Mucosa of descending colon (tissue), 3 donors: ENCODE results near the gene PLAA. TPM values are rescaled to one million over a fixed set of nuclear protein-coding genes. Genes with fewer than 3 reads are reported as not detected.
"Not testable (repeated sequence)": the region's sequence is repeated elsewhere in the genome, so short reads cannot be mapped to it uniquely, and the experiment has no call there.

Source experiments
- ATAC-seq: fragments of 200-7000 bp; cut with Tn5 transposase; one replicate; pipeline ENCODE4 v1.9.1; 2020; ENCODE audit warnings: mild to moderate bottlenecking, moderate library complexity
- DNase-seq, 3 donors: peaks; one replicate each; pipeline ENCODE4 v3.0.0-alpha.2; 2020
- H3K36me3 ChIP-seq: fragments of 200-600 bp; one replicate; pipeline ENCODE4 v1.8.0; 2021; ENCODE audit warnings: low read depth, mild to moderate bottlenecking
- H3K4me1 ChIP-seq: fragments of 200-600 bp; one replicate; pipeline ENCODE4 v1.8.0; 2021; ENCODE audit warnings: low read depth, mild to moderate bottlenecking
- H3K4me3 ChIP-seq: fragments of 200-600 bp; one replicate; pipeline ENCODE4 v1.8.0; 2021; ENCODE audit warnings: mild to moderate bottlenecking
- H3K9me3 ChIP-seq: fragments of 200-600 bp; one replicate; pipeline ENCODE4 v1.8.0; 2021; ENCODE audit warnings: mild to moderate bottlenecking
- CTCF ChIP-seq: fragments of 200-600 bp; IDR thresholded peaks from one replicate; pipeline ENCODE4 v1.8.0; 2022; ENCODE audit warnings: antibody characterized with exemption, mild to moderate bottlenecking
- intact Hi-C, 2 donors: fragments of 100-400 bp; cut with DNase I in 1 of 2; cut with micrococcal nuclease in 1 of 2; formaldehyde crosslinking; loops; one replicate each; pipeline versions ENCODE4 v1.11.0 to v1.11.1; 2022; cut with DNase I, micrococcal nuclease
- total RNA-seq, 3 donors: library from RNA; stranded (reverse); fragmentation: NEBNext Ultra II Directional in 2 of 3; extraction: Animal tissue kit (Norgen Biotek cat#: 25700) in 2 of 3; gene quantifications; one replicate each; pipeline versions ENCODE4 v1.2.1 to v1.2.4, GENCODE V29; 2021 to 2023
- donor health status: DM: no; HTN: no; CAD: no; lungs with moderate emphysema.
- donor health status: DM: no; HTN: no; CAD: no.
- donor health status: DM: no; HTN: yes; CAD: no.

The PLAA gene
- total RNA-seq, 3 donors from 2014 or later = 24.8 to 28.4 (median 27.8) TPM

- ATAC-seq (peak; percentile 37), DNase-seq (no peak)
- no peaks in the 10 kb centered on the region for H3K36me3 ChIP-seq
- H3K4me3 ChIP-seq = no peak overlapping the region
- intact Hi-C loops = no loop called here
- H3K4me1 ChIP-seq = no peaks in the 10 kb centered on the region
- peaks cover 5% of the 10 kb centered on the region for H3K9me3 ChIP-seq
- no peak for TF ChIP-seq CTCF
Measured at GRCh38 chr9:26880262-26880661, 66.8 kb downstream of the PLAA start.

GRCh38 chr9:26875155-26875554, 71.9 kb downstream of the PLAA start:
- H3K36me3 ChIP-seq, ATAC-seq, H3K4me1 ChIP-seq, H3K9me3 ChIP-seq, DNase-seq, H3K4me3 ChIP-seq, intact Hi-C loops: not testable (repeated sequence)

GRCh38 chr9:26870292-26870691, 76.8 kb downstream of the PLAA start:
- DNase-seq (no peak), ATAC-seq (peak; percentile 40)
- H3K4me3 ChIP-seq = no peak overlapping the region
- no peaks in the 10 kb centered on the region for H3K36me3 ChIP-seq
- intact Hi-C loops = no loop called here
- TF ChIP-seq CTCF = no peak
- H3K4me1 ChIP-seq = no peaks in the 10 kb centered on the region
- H3K9me3 ChIP-seq = no peaks in the 10 kb centered on the region

GRCh38 chr9:26863074-26863473, 84.0 kb downstream of the PLAA start:
- TF ChIP-seq CTCF = no peak
- DNase-seq (no peak), ATAC-seq (no peak)
- intact Hi-C loops = no loop called here
- Histone ChIP-seq H3K9me3 (no peaks in the 10 kb centered on the region), H3K4me1 (no peaks in the 10 kb centered on the region), H3K4me3 (no peak overlapping the region), H3K36me3 (no peaks in the 10 kb centered on the region)

GRCh38 chr9:26856413-26857032, 90.5 kb downstream of the PLAA start:
- no peaks in the 10 kb centered on the region for H3K4me1 ChIP-seq
- H3K36me3 ChIP-seq = no peaks in the 10 kb centered on the region
- ATAC-seq = peak; percentile 74
- intact Hi-C loops = loop anchor here in 1 of 2 donors (10.0 kb wide), 1 partner anchor 112 kb away; no protein-coding TSS in a partner anchor
- DNase-seq = peak in 1 of 3 donors; percentile 63
- H3K4me3 ChIP-seq = no peak overlapping the region
- H3K9me3 ChIP-seq = no peaks in the 10 kb centered on the region
- peak; percentile 25 for TF ChIP-seq CTCF

Other genes starting within 250 kb of the PLAA start
- 10 to 100 TPM; 22.2 to 34.5 (median 23.7) TPM for gene CAAP1, start 54.4 kb downstream of the PLAA start, total RNA-seq
- 10 to 100 TPM; 16.6 to 18.2 (median 17.3) TPM for gene IFT74, start 9.2 kb upstream of the PLAA start, total RNA-seq
- gene LRRC19, start 58.4 kb upstream of the PLAA start, total RNA-seq = 100 to 1,000 TPM in 1 of 3 donors, 10 to 100 TPM in 2; 45.1 to 120 (median 96.9) TPM
- gene TEK, start 162.0 kb upstream of the PLAA start, total RNA-seq = 1 to 10 TPM; 2.6 to 7.2 (median 3.9) TPM